SK-N-SH (cell line): ENCODE data around the gene B3GALT5. TPM values are rescaled to one million over a fixed set of nuclear protein-coding genes. Genes with fewer than 3 reads are reported as not detected.

ENCODE experiments used
- CTCF ChIA-PET: fragments of 300-600, 350-600 bp; formaldehyde crosslinking; extraction: SDS; loops from one replicate; lab custom pipeline; 2021; lab: Yijun Ruan, JAX
- POLR2A ChIA-PET: fragments of 350-600 bp; sonication (Branson Sonifier 250); formaldehyde crosslinking; extraction: SDS; loops from one replicate; lab custom pipeline; 2020; ENCODE audit warnings: antibody characterized with exemption, inconsistent platforms; lab: Yijun Ruan, JAX
- DNase-seq: peaks from one replicate; pipeline ENCODE4 v3.0.0; 2012
- H2AFZ ChIP-seq: fragments of 200-600 bp; sonication (generic); 2 replicates; pipeline ENCODE4 v1.8.1; 2016; ENCODE audit warnings: antibody characterized with exemption, mild to moderate bottlenecking, low read depth
- H3F3A ChIP-seq: fragments of 200-600 bp; sonication (generic); replicated peaks from 2 replicates; pipeline ENCODE3; 2016; ENCODE audit warnings: antibody characterized with exemption, mild to moderate bottlenecking; ENCODE audit not compliant: insufficient read depth
- H3K27ac ChIP-seq, 2 experiments: fragments of 200-500 bp in 1 of 2; fragments of 200-600 bp in 1 of 2; sonication (Bioruptor generic) in 1 of 2; sonication (generic), shearing (Covaris generic) in 1 of 2; 2 replicates each; pipeline versions ENCODE4 v1.5.1 to v1.6.1; 2014 to 2016; ENCODE audit warnings: low read depth in 2 of 2, inconsistent platforms in 1 of 2, low read length in 1 of 2, mild to moderate bottlenecking in 1 of 2, mixed read lengths in 1 of 2
- H3K27me3 ChIP-seq: fragments of 200-600 bp; sonication (generic), shearing (Covaris generic); 2 replicates; pipeline ENCODE4 v1.6.1; 2016; ENCODE audit warnings: mixed run types; ENCODE audit not compliant: insufficient read depth
- H3K36me3 ChIP-seq, 2 experiments: fragments of 200-500 bp in 1 of 2; fragments of 200-600 bp in 1 of 2; sonication (Bioruptor generic) in 1 of 2; sonication (generic) in 1 of 2; replicated peaks in 1 of 2; 2 replicates each; pipeline versions ENCODE3 to v1.5.1; 2014 to 2016; ENCODE audit warnings: low read length in 1 of 2, mild to moderate bottlenecking in 1 of 2; ENCODE audit not compliant: insufficient read depth in 2 of 2, control insufficient read depth in 1 of 2
- H3K4me1 ChIP-seq, 2 experiments: fragments of 200-500 bp in 1 of 2; fragments of 200-600 bp in 1 of 2; sonication (Bioruptor generic) in 1 of 2; sonication (generic), shearing (Covaris generic) in 1 of 2; 2 replicates each; pipeline versions ENCODE4 v1.5.1 to v1.6.1; 2014 to 2016; ENCODE audit warnings: low read depth in 1 of 2, low read length in 1 of 2, mixed run types in 1 of 2; ENCODE audit not compliant: insufficient read depth in 2 of 2, control insufficient read depth in 1 of 2
- H3K4me2 ChIP-seq: fragments of 200-600 bp; sonication (generic), shearing (Covaris generic); 2 replicates; pipeline ENCODE4 v1.6.1; 2017; ENCODE audit warnings: mixed run types
- H3K4me3 ChIP-seq, 2 experiments: fragments of 200-500 bp in 1 of 2; fragments of 200-600 bp in 1 of 2; sonication (Bioruptor generic) in 1 of 2; sonication (generic), shearing (Covaris generic) in 1 of 2; 2 replicates each; pipeline versions ENCODE4 v1.5.1 to v1.8.1; 2014 to 2016; ENCODE audit warnings: low read depth in 2 of 2, inconsistent platforms in 1 of 2, low read length in 1 of 2, mild to moderate bottlenecking in 1 of 2, mixed read lengths in 1 of 2, moderate library complexity in 1 of 2
- H3K79me2 ChIP-seq: fragments of 200-600 bp; sonication (generic); 2 replicates; pipeline ENCODE4 v1.8.1; 2017; ENCODE audit warnings: mild to moderate bottlenecking; ENCODE audit not compliant: insufficient read depth
- H3K9ac ChIP-seq: fragments of 200-600 bp; sonication (generic); 2 replicates; pipeline ENCODE4 v1.6.1; 2017; ENCODE audit warnings: mixed run types
- H3K9me2 ChIP-seq: fragments of 200-600 bp; sonication (generic); 2 replicates; pipeline ENCODE4 v1.6.1; 2017; ENCODE audit warnings: mixed run types
- H3K9me3 ChIP-seq: fragments of 200-600 bp; sonication (generic); 2 replicates; pipeline ENCODE4 v1.6.1; 2017; ENCODE audit warnings: mixed run types, mild to moderate bottlenecking, moderate library complexity
- H4K20me1 ChIP-seq: fragments of 200-600 bp; sonication (generic); 2 replicates; pipeline ENCODE4 v1.6.1; 2017; ENCODE audit warnings: mild to moderate bottlenecking, mixed run types; ENCODE audit not compliant: insufficient read depth
- ELF1 ChIP-seq: IDR thresholded peaks from 2 replicates; pipeline ENCODE4 v1.4.0; 2012
- FOSL2 ChIP-seq: IDR thresholded peaks from 2 replicates; pipeline ENCODE4 v1.4.0; 2012; ENCODE audit warnings: low read depth, mild to moderate bottlenecking, moderate library complexity, borderline replicate concordance
- FOXJ3 ChIP-seq: sonication (generic); formaldehyde crosslinking; IDR thresholded peaks from 2 replicates; pipeline ENCODE4 v1.5.1; 2020; ENCODE audit warnings: mild to moderate bottlenecking, missing genetic modification reagents
- GABPA ChIP-seq: IDR thresholded peaks from 2 replicates; pipeline ENCODE4 v1.4.0; 2012; ENCODE audit warnings: low read depth, mild to moderate bottlenecking
- JUND ChIP-seq: IDR thresholded peaks from 2 replicates; pipeline ENCODE4 v1.4.0; 2012
- MAX ChIP-seq: IDR thresholded peaks from 2 replicates; pipeline ENCODE4 v1.4.0; 2012; ENCODE audit warnings: low read depth
- MEF2A ChIP-seq: IDR thresholded peaks from 2 replicates; pipeline ENCODE4 v1.4.0; 2012; ENCODE audit warnings: low read depth, borderline replicate concordance
- MXI1 ChIP-seq: IDR thresholded peaks from 2 replicates; pipeline ENCODE4 v1.6.1; 2012; ENCODE audit warnings: mild to moderate bottlenecking, low read depth, low read length, improper control_type of control experiment
- POLR2AphosphoS5 ChIP-seq: IDR thresholded peaks from 2 replicates; pipeline ENCODE4 v1.6.1; 2012; ENCODE audit warnings: low read depth, low read length
- RAD21 ChIP-seq: IDR thresholded peaks from 2 replicates; pipeline ENCODE4 v1.6.1; 2012; ENCODE audit warnings: mild to moderate bottlenecking, low read length
- RXRA ChIP-seq: IDR thresholded peaks from 2 replicates; pipeline ENCODE4 v1.4.0; 2012; ENCODE audit warnings: low read depth, mild to moderate bottlenecking, borderline replicate concordance
- SIN3A ChIP-seq: IDR thresholded peaks from 2 replicates; pipeline ENCODE4 v1.6.1; 2012; ENCODE audit warnings: low read depth, mild to moderate bottlenecking, low read length, moderate library complexity, borderline replicate concordance
- USF1 ChIP-seq: IDR thresholded peaks from 2 replicates; pipeline ENCODE4 v1.4.0; 2012; ENCODE audit warnings: low read depth, borderline replicate concordance
- YY1 ChIP-seq: IDR thresholded peaks from 2 replicates; pipeline ENCODE4 v1.4.0; 2012; ENCODE audit warnings: low read depth, mild to moderate bottlenecking
- WGBS: methylation state at CpG from one replicate; pipeline ENCODE4 v1.1.6; 2017; ENCODE audit warnings: low lambda C conversion rate; 5-methylcytosine and 5-hydroxymethylcytosine counted together
- polyA plus RNA-seq, 3 experiments: library from polyadenylated mRNA; depleted of rRNA; stranded (reverse); fragments of >200 nt; gene quantifications; 2 replicates each; pipeline ENCODE4 v1.2.3, GENCODE V29; 2012
- TF ChIP-seq, protein P1 (sequence below): IDR thresholded peaks from 2 replicates; pipeline ENCODE4 v1.4.0; 2012; ENCODE audit warnings: low read depth, borderline replicate concordance

B3GALT5 gene
- polyA plus RNA-seq, 1 of the 3 experiments (the other 2 are of a cell fraction), result 0.35 TPM

DNA sequence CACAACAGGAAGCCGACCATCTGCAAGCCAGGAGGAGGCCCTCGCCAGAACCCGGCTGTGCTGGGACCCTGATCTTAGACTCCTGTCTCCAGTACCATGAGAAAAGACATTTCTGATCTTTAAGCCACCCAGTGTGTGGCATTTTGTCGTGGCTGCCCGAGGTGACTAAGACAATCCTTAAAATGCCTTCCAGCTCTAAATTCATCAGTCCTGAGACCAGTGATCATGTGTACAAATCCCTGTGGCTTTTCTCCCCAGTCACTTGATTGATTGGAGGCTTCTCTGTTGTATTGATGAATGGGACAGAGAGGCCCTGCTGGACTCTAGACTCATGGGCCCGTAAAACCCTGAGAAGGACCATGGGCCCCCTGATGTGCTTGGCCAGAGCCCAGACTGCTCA lies 36.1 kb downstream of the B3GALT5 start:
- H3K79me2 ChIP-seq, result no peaks in the 10 kb centered on the region
- no peak overlapping the region for H3K4me2 ChIP-seq
- CTCF ChIA-PET, result no interaction called here
- H4K20me1 ChIP-seq, result no peaks in the 10 kb centered on the region
- no peaks in the 10 kb centered on the region for H3K36me3 ChIP-seq
- no peaks in the 10 kb centered on the region for H3K9me2 ChIP-seq
- no peaks in the 10 kb centered on the region for H3F3A ChIP-seq
- POLR2A ChIA-PET, result no interaction called here
- no peak overlapping the region for H3K9ac ChIP-seq
- DNase-seq, result no peak
- no peaks in the 10 kb centered on the region for H3K27me3 ChIP-seq
- no peak for TF ChIP-seq YY1
- no peak for TF ChIP-seq RAD21
- no peak for TF ChIP-seq ELF1
- no peak for TF ChIP-seq MXI1
- TF ChIP-seq POLR2AphosphoS5, result no peak
- no peak for TF ChIP-seq MEF2A
- TF ChIP-seq FOXJ3 (CRISPR knock-in tag), result no peak
- TF ChIP-seq, protein P1, sequence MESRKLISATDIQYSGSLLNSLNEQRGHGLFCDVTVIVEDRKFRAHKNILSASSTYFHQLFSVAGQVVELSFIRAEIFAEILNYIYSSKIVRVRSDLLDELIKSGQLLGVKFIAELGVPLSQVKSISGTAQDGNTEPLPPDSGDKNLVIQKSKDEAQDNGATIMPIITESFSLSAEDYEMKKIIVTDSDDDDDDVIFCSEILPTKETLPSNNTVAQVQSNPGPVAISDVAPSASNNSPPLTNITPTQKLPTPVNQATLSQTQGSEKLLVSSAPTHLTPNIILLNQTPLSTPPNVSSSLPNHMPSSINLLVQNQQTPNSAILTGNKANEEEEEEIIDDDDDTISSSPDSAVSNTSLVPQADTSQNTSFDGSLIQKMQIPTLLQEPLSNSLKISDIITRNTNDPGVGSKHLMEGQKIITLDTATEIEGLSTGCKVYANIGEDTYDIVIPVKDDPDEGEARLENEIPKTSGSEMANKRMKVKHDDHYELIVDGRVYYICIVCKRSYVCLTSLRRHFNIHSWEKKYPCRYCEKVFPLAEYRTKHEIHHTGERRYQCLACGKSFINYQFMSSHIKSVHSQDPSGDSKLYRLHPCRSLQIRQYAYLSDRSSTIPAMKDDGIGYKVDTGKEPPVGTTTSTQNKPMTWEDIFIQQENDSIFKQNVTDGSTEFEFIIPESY, result no peak
- no peak for TF ChIP-seq JUND
- no peaks in the 10 kb centered on the region for H3K4me1 ChIP-seq
- WGBS, result 59% methylated on average over 3 of the region's 6 CpGs
- H2AFZ ChIP-seq, result no peak overlapping the region
- no peak overlapping the region for H3K4me3 ChIP-seq
- no peak overlapping the region for H3K27ac ChIP-seq
- no peaks in the 10 kb centered on the region for H3K9me3 ChIP-seq

DNA sequence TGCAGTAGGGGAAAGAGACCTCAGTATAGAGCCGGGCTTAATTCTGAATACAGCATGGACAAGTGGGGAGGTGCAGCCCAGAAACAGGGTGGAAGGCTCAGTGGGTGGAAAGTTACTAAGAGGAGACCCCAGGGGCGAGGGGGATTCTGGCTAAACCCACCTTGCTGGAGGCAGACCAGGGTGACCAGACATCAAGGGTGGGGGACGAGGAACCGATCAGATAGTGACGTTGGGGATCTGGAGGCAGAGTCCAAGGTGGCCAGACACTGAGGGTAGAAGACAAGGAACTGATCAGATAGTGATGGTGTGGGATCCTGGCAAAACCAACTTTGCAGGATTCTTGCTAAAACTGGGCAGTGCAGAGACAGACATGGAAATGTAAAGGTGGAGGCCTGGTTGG lies 36.8 kb downstream of the B3GALT5 start:
- 69% methylated on average over 5 of the region's 5 CpGs for WGBS
- Histone ChIP-seq H3K4me3 (no peak overlapping the region), H3K27me3 (no peaks in the 10 kb centered on the region), H3K9ac (no peak overlapping the region), H3K79me2 (no peaks in the 10 kb centered on the region), H3K27ac (no peak overlapping the region), H3F3A (no peaks in the 10 kb centered on the region), H3K9me3 (no peaks in the 10 kb centered on the region), H3K36me3 (no peaks in the 10 kb centered on the region), H3K4me1 (no peaks in the 10 kb centered on the region), H4K20me1 (no peaks in the 10 kb centered on the region), H3K9me2 (no peaks in the 10 kb centered on the region), H2AFZ (no peak overlapping the region), H3K4me2 (no peak overlapping the region)
- ChIA-PET POLR2A (no interaction called here), CTCF (no interaction called here)
- no peak for DNase-seq
- TF ChIP-seq FOSL2, result no peak
- no peak for TF ChIP-seq SIN3A
- no peak for TF ChIP-seq RXRA
- no peak for TF ChIP-seq MAX
- TF ChIP-seq GABPA, result no peak
- no peak for TF ChIP-seq USF1
